HEK293 (cell line): ENCODE data around the gene MLIP.

ENCODE experiments used
- CTCF ChIA-PET: fragments of 350-600 bp; formaldehyde crosslinking; extraction: SDS; loops from one replicate; lab custom pipeline; 2021; ENCODE audit warnings: antibody characterized with exemption; lab: Yijun Ruan, JAX
- POLR2A ChIA-PET: fragments of 300-600 bp; formaldehyde crosslinking; extraction: SDS; loops from one replicate; lab custom pipeline; 2020; ENCODE audit warnings: antibody characterized with exemption, inconsistent platforms; lab: Yijun Ruan, JAX
- H3K27ac ChIP-seq: fragments of 200-500 bp; sonication (Bioruptor generic); 2 replicates; pipeline ENCODE4 v1.5.1; 2014; ENCODE audit warnings: low read depth, low read length, control low read depth, inconsistent platforms; ENCODE audit errors: extremely low read depth
- H3K36me3 ChIP-seq, 2 experiments: fragments of 200-500 bp in 1 of 2; sonication (Bioruptor generic) in 1 of 2; 1 replicate in 1 of 2; 2 replicates in 1 of 2; pipeline ENCODE4 v1.5.1; 2014 to 2017; ENCODE audit warnings: inconsistent platforms in 2 of 2, low read length in 2 of 2; ENCODE audit not compliant: control insufficient read depth in 2 of 2, insufficient read depth in 1 of 2
- H3K4me1 ChIP-seq: fragments of 200-500 bp; sonication (Bioruptor generic); 2 replicates; pipeline ENCODE4 v1.5.1; 2014; ENCODE audit warnings: mild to moderate bottlenecking, low read length, inconsistent platforms; ENCODE audit not compliant: control insufficient read depth, insufficient read depth
- H3K4me3 ChIP-seq: 2 replicates; pipeline ENCODE4 v1.5.1; 2011; ENCODE audit warnings: low read depth, mild to moderate bottlenecking, control low read depth, low read length, moderate library complexity
- H3K9me3 ChIP-seq: fragments of 200-500 bp; sonication (Bioruptor generic); 2 replicates; pipeline ENCODE4 v1.5.1; 2014; ENCODE audit warnings: low read depth, low read length, inconsistent platforms; ENCODE audit not compliant: control insufficient read depth, insufficient read depth
- BCL11B ChIP-seq: fragments of 450-650 bp; formaldehyde crosslinking; IDR thresholded peaks from 2 replicates; pipeline ENCODE4 v1.5.1; 2016; ENCODE audit warnings: low read depth, missing biosample characterization, missing genetic modification characterization
- GLIS1 ChIP-seq: fragments of 450-650 bp; formaldehyde crosslinking; IDR thresholded peaks from 2 replicates; pipeline ENCODE4 v1.5.1; 2016; ENCODE audit warnings: missing biosample characterization, missing genetic modification characterization
- MZF1 ChIP-seq: fragments of 450-650 bp; formaldehyde crosslinking; IDR thresholded peaks from 2 replicates; pipeline ENCODE4 v1.5.1; 2017; ENCODE audit warnings: missing biosample characterization, missing genetic modification characterization, borderline replicate concordance
- ZBTB8A ChIP-seq: fragments of 450-650 bp; formaldehyde crosslinking; IDR thresholded peaks from 2 replicates; pipeline ENCODE4 v1.5.1; 2016; ENCODE audit warnings: missing biosample characterization, missing genetic modification characterization
- ZNF169 ChIP-seq: fragments of 450-650 bp; formaldehyde crosslinking; IDR thresholded peaks from 2 replicates; pipeline ENCODE4 v1.5.1; 2016; ENCODE audit warnings: missing biosample characterization, missing genetic modification characterization
- ZNF274 ChIP-seq, 2 experiments: fragments of 200-500 bp in 1 of 2; fragments of 450-650 bp in 1 of 2; sonication (Bioruptor generic) in 1 of 2; formaldehyde crosslinking in 1 of 2; IDR thresholded peaks; 2 replicates each; pipeline versions ENCODE4 v1.5.1 to v1.6.1; 2014 to 2016; ENCODE audit warnings: borderline replicate concordance in 1 of 2, inconsistent platforms in 1 of 2, low read length in 1 of 2, missing biosample characterization in 1 of 2, missing genetic modification characterization in 1 of 2
- ZNF335 ChIP-seq: fragments of 450-650 bp; formaldehyde crosslinking; conservative IDR thresholded peaks from 2 replicates; pipeline ENCODE4 v1.5.1; 2016; ENCODE audit warnings: missing biosample characterization, missing genetic modification characterization
- ZNF521 ChIP-seq: fragments of 450-650 bp; formaldehyde crosslinking; IDR thresholded peaks from 2 replicates; pipeline ENCODE4 v1.5.1; 2017; ENCODE audit warnings: missing biosample characterization, mild to moderate bottlenecking, missing genetic modification characterization
- ZNF555 ChIP-seq: fragments of 450-650 bp; formaldehyde crosslinking; conservative IDR thresholded peaks from 2 replicates; pipeline ENCODE4 v1.5.1; 2017; ENCODE audit warnings: missing biosample characterization, mild to moderate bottlenecking, missing genetic modification characterization, inconsistent platforms
- ZNF561 ChIP-seq: fragments of 450-650 bp; IDR thresholded peaks from 2 replicates; pipeline ENCODE4 v1.5.1; 2018; ENCODE audit warnings: missing biosample characterization, missing genetic modification characterization, borderline replicate concordance
- ZNF621 ChIP-seq: fragments of 450-650 bp; formaldehyde crosslinking; IDR thresholded peaks from 2 replicates; pipeline ENCODE4 v1.5.1; 2017; ENCODE audit warnings: missing biosample characterization, missing genetic modification characterization
- TF ChIP-seq, protein P1 (sequence below): fragments of 450-650 bp; formaldehyde crosslinking; IDR thresholded peaks from 2 replicates; pipeline ENCODE4 v1.5.1; 2016; ENCODE audit warnings: missing biosample characterization, missing genetic modification characterization
- TF ChIP-seq, protein P2 (sequence below): fragments of 450-650 bp; formaldehyde crosslinking; IDR thresholded peaks from 2 replicates; pipeline ENCODE4 v1.5.1; 2016; ENCODE audit warnings: missing biosample characterization, missing genetic modification characterization
- TF ChIP-seq, protein P3 (sequence below): fragments of 450-650 bp; formaldehyde crosslinking; IDR thresholded peaks from 2 replicates; pipeline ENCODE4 v1.5.1; 2016; ENCODE audit warnings: missing biosample characterization, missing genetic modification characterization, low read depth
- TF ChIP-seq, protein P4 (sequence below): fragments of 450-650 bp; formaldehyde crosslinking; optimal IDR thresholded peaks from 2 replicates; pipeline ENCODE3; 2016; ENCODE audit warnings: missing biosample characterization, mild to moderate bottlenecking, missing genetic modification characterization

Gene MLIP, protein sequence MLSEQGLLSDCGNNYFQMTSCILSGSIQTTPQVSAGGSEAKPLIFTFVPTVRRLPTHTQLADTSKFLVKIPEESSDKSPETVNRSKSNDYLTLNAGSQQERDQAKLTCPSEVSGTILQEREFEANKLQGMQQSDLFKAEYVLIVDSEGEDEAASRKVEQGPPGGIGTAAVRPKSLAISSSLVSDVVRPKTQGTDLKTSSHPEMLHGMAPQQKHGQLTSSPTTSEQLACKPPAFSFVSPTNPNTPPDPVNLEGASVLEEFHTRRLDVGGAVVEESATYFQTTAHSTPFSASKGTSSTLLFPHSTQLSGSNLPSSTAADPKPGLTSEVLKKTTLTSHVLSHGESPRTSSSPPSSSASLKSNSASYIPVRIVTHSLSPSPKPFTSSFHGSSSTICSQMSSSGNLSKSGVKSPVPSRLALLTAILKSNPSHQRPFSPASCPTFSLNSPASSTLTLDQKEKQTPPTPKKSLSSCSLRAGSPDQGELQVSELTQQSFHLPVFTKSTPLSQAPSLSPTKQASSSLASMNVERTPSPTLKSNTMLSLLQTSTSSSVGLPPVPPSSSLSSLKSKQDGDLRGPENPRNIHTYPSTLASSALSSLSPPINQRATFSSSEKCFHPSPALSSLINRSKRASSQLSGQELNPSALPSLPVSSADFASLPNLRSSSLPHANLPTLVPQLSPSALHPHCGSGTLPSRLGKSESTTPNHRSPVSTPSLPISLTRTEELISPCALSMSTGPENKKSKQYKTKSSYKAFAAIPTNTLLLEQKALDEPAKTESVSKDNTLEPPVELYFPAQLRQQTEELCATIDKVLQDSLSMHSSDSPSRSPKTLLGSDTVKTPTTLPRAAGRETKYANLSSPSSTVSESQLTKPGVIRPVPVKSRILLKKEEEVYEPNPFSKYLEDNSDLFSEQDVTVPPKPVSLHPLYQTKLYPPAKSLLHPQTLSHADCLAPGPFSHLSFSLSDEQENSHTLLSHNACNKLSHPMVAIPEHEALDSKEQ

DNA sequence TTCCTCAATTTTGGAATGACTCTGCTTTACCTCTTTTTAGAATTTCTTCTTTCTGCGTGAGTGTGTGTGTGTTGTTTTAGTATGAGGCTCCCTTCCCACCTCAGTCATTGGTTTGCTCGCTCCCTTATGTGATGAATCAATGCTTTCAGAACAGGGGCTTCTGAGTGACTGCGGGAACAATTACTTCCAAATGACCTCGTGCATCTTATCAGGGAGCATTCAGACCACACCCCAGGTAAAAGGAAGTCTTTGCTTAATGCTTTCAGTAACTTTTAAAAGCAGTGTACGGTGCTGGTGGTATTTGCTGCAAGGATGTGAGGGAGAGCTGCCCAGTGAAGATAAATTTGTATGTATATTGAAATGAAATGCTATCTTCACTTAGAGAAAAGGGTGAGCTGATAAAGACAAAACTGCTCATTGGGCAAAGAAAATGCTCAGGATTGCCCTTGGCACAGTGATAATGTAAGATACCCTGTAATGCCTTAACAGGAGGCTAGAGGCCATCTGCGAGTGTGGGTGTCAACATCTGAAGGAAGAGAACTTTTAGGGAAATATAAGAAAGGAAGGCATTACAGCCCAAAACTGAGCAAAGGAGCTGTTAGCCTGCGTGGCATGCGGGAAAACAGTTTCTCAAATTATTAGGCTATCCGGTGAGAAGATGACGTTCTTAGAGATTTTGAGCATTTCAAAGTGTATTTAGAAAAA is at the start of gene MLIP:
Gene MLIP, plus strand, starts transcription at position 103 of the 705 bp plus-strand sequence. Its CDS starts 37 bp downstream, at position 140.
- CTCF ChIA-PET = interaction anchor here (0.6 kb wide), 3 partner anchors 379 to 1165 kb away, joined by 3 read pairs; no protein-coding TSS in a partner anchor

DNA sequence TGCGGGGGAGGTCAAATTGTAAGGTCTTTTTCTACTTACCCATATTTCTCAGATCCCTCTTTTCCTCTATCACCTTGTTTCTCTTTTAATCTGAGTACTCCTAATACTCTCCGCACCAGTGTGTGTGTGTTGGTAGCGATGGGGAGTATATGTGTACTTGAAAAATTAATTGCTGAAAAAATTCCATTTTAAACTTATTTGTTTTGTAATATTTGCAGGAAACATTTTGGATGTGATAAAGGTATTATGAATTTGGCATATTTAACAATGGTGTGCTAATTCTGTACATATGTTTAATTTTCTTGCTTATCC is 48.1 kb upstream of the MLIP start:
- TF ChIP-seq ZNF561 (tag by site-specific recombination) (no peak), ZBTB8A (tag by site-specific recombination) (no peak)
- TF ChIP-seq, protein P1, sequence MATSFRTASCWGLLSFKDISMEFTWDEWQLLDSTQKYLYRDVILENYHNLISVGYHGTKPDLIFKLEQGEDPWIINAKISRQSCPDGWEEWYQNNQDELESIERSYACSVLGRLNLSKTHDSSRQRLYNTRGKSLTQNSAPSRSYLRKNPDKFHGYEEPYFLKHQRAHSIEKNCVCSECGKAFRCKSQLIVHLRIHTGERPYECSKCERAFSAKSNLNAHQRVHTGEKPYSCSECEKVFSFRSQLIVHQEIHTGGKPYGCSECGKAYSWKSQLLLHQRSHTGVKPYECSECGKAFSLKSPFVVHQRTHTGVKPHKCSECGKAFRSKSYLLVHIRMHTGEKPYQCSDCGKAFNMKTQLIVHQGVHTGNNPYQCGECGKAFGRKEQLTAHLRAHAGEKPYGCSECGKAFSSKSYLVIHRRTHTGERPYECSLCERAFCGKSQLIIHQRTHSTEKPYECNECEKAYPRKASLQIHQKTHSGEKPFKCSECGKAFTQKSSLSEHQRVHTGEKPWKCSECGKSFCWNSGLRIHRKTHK (tag by site-specific recombination) = no peak
- Histone ChIP-seq H3K36me3 (no peaks in the 10 kb centered on the region), H3K27ac (no peak overlapping the region), H3K9me3 (no peaks in the 10 kb centered on the region), H3K4me1 (no peaks in the 10 kb centered on the region), H3K4me3 (no peak overlapping the region)
- CTCF ChIA-PET = no interaction called here
- POLR2A ChIA-PET = no interaction called here

More for the DNA sequence above, at the start of gene MLIP:
- H3K36me3 ChIP-seq = no peaks in the 10 kb centered on the region
- no peak within 1 kb of the TSS for H3K4me3 ChIP-seq
- H3K4me1 ChIP-seq = no peaks in the 10 kb centered on the region
- POLR2A ChIA-PET = interaction anchor here (0.6 kb wide), 1 partner anchor 58 kb away, joined by 5 read pairs; no protein-coding TSS in a partner anchor
- H3K9me3 ChIP-seq = no peaks in the 10 kb centered on the region
- no peak within 1 kb of the TSS for H3K27ac ChIP-seq
- TF ChIP-seq, protein P2, sequence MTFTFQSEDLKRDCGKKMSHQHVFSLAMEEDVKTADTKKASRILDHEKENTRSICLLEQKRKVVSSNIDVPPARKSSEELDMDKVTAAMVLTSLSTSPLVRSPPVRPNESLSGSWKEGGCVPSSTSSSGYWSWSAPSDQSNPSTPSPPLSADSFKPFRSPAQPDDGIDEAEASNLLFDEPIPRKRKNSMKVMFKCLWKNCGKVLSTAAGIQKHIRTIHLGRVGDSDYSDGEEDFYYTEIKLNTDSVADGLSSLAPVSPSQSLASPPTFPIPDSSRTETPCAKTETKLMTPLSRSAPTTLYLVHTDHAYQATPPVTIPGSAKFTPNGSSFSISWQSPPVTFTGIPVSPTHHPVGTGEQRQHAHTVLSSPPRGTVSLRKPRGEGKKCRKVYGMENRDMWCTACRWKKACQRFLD = no peak
- TF ChIP-seq, protein P3, sequence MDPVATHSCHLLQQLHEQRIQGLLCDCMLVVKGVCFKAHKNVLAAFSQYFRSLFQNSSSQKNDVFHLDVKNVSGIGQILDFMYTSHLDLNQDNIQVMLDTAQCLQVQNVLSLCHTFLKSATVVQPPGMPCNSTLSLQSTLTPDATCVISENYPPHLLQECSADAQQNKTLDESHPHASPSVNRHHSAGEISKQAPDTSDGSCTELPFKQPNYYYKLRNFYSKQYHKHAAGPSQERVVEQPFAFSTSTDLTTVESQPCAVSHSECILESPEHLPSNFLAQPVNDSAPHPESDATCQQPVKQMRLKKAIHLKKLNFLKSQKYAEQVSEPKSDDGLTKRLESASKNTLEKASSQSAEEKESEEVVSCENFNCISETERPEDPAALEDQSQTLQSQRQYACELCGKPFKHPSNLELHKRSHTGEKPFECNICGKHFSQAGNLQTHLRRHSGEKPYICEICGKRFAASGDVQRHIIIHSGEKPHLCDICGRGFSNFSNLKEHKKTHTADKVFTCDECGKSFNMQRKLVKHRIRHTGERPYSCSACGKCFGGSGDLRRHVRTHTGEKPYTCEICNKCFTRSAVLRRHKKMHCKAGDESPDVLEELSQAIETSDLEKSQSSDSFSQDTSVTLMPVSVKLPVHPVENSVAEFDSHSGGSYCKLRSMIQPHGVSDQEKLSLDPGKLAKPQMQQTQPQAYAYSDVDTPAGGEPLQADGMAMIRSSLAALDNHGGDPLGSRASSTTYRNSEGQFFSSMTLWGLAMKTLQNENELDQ (tag by site-specific recombination) = no peak
- TF ChIP-seq BCL11B (tag by site-specific recombination) = no peak
- TF ChIP-seq ZNF555 (tag by site-specific recombination) = no peak
- no peak for TF ChIP-seq ZNF621
- TF ChIP-seq MZF1 (tag by site-specific recombination) = no peak
- no peak for TF ChIP-seq ZNF169 (tag by site-specific recombination)
- TF ChIP-seq ZNF521 (tag by site-specific recombination) = no peak
- no peak for TF ChIP-seq GLIS1
- no peak for TF ChIP-seq ZNF274 (IDR thresholded peaks at IDR 0.05; ENCODE audit: low read length)
- TF ChIP-seq ZNF274 (tag by site-specific recombination; IDR thresholded peaks at IDR 0.05; ENCODE audit: borderline replicate concordance) = no peak
- TF ChIP-seq ZNF335 = no peak
- TF ChIP-seq, protein P4, sequence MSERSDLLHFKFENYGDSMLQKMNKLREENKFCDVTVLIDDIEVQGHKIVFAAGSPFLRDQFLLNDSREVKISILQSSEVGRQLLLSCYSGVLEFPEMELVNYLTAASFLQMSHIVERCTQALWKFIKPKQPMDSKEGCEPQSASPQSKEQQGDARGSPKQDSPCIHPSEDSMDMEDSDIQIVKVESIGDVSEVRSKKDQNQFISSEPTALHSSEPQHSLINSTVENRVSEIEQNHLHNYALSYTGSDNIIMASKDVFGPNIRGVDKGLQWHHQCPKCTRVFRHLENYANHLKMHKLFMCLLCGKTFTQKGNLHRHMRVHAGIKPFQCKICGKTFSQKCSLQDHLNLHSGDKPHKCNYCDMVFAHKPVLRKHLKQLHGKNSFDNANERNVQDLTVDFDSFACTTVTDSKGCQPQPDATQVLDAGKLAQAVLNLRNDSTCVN = no peak
